Keratinocyte (primary cell): ENCODE measurements around the gene NDUFS2.

Experiments used
- CTCF ChIP-seq, 3 experiments: IDR thresholded peaks in 1 of 3; conservative IDR thresholded peaks in 1 of 3; optimal IDR thresholded peaks in 1 of 3; 2 replicates in 2 of 3; 3 replicates in 1 of 3; pipeline versions ENCODE3 to v1.5.1; 2011; ENCODE audit warnings: low read length in 3 of 3, mild to moderate bottlenecking in 3 of 3, moderate library complexity in 2 of 3, control low read depth in 1 of 3, inconsistent platforms in 1 of 3; ENCODE audit not compliant: insufficient read depth in 2 of 3; ENCODE audit errors: extremely low read depth in 1 of 3
- EZH2 ChIP-seq: IDR thresholded peaks from one replicate; pipeline ENCODE4 v1.6.1; 2012; ENCODE audit warnings: inconsistent platforms, mild to moderate bottlenecking, low read length, moderate library complexity

GRCh38 chr1:161196111-161196510, 6.1 kb upstream of the NDUFS2 start:
- TF ChIP-seq CTCF (optimal IDR thresholded peaks at IDR 0.05 in 1 of 3, IDR thresholded peaks at IDR 0.05 in 1 of 3, conservative IDR thresholded peaks at IDR 0.05 in 1 of 3; ENCODE audit: extremely low read depth in 1 of 3, insufficient read depth in 2 of 3, low read length in 3 of 3) = no peak
- no peak for TF ChIP-seq EZH2
